Hematopoietic multipotent progenitor cell treated with erythropoietin and hydrocortisone succinate and interleukin-3 and kit ligand, for 17 days (in vitro differentiated cells): ENCODE results near the gene ZMAT3.

Experiments used
- DNase-seq: peaks from one replicate; pipeline ENCODE4 v3.0.0-alpha.2; 2015; ENCODE audit warnings: low spot score

Gene ZMAT3

GRCh38 chr3:179021119-179021903, 50.3 kb downstream of the ZMAT3 start:
- no peak for DNase-seq

DNA sequence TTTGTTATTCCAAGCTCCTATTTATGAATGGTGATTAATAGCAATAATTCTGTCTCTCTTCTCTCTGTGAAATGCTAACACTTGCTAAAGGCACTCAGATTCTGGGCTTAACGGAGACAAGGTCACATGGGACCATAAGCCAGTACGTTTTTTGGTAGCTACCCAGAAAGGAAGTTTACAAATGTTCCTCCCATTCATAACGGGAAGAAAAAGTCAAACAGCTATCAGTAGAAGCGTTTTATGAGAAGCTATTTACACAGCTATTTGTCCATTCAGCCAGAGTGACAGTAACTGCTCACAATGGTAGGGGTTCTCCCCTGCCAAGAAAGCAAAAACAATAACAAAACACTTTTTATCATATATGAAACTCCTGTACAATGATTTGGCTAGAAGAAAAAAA, 51.5 kb downstream of the ZMAT3 start:
- DNase-seq, result no peak

- DNase-seq, result no peak
These were observed 52.8 kb downstream of the ZMAT3 start for GRCh38 chr3:179018808-179019207.

GRCh38 chr3:179016979-179017670, 54.5 kb downstream of the ZMAT3 start:
- DNase-seq, result no peak

DNA sequence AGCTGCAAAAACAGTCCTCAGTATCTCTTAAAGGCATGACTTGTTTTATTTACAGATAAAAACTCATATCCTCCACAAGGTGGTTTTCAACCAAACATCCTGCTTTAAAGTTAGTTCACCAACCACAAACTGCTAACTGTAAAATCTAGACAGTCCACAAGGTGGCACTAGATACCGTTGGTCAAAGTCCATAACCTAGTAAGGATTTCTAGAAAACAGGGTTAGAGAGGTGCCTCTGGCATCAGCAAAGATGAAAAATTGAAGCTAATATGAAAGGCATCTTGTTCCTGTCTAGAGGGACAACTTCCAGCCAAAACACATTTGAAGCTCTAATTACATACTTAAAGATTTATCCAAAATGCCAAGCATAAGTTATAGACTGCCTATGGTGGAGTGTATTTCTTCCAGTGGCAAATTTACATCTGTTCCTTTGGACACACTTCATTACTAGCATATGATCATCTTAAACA, 56.0 kb downstream of the ZMAT3 start:
- peak; percentile 85 for DNase-seq

- no peak for DNase-seq
These were observed 65.9 kb downstream of the ZMAT3 start for GRCh38 chr3:179005706-179006105.

GRCh38 chr3:179005213-179005612, 66.4 kb downstream of the ZMAT3 start:
- DNase-seq, result no peak

DNA sequence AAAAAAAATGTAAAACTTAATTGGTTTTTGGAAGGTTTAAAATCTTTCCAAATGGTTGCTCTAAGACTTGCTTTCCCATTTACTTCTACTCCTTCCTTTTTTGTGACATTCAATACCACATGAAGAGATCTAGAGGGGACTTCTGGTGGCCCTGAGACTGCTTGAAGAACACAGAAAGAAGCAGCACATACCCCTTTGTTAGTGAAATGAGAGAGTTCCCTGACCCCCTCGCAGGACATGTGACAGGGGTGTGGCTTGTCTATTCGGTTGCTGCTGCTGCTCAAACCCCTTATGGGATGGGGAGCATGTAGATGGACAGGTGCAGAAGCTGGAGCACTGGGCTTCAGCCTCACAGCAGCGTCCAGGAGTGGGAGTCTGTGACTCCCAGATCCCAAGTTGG, 71.0 kb downstream of the ZMAT3 start:
- DNase-seq, result no peak

- no peak for DNase-seq
These were observed 71.5 kb downstream of the ZMAT3 start for GRCh38 chr3:179000144-179000543.

DNA sequence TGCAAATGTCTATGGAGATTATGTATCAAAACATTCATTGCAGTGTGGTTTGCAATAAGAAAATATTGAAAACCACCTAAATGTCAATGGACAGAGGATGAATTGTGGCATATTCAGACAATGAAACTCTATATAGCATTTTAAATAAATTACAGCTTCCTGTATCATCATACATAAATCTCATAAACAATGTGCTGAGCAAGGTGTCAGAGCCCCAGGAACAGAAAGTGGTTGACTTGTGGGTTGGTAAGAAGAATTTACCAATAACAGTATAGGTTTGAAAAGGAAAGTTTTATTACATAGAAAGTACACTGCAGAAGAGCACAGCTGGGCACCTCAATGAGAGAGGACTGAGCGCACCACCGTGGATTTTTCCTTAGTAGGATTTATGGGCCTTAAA, 75.2 kb downstream of the ZMAT3 start:
- DNase-seq, result no peak

- no peak for DNase-seq
These were observed 81.3 kb downstream of the ZMAT3 start for GRCh38 chr3:178990293-178990692.

- DNase-seq, result no peak
These were observed 81.8 kb downstream of the ZMAT3 start for GRCh38 chr3:178989821-178990220.

- no peak for DNase-seq
These were observed 83.9 kb downstream of the ZMAT3 start for GRCh38 chr3:178987745-178988144.

DNA sequence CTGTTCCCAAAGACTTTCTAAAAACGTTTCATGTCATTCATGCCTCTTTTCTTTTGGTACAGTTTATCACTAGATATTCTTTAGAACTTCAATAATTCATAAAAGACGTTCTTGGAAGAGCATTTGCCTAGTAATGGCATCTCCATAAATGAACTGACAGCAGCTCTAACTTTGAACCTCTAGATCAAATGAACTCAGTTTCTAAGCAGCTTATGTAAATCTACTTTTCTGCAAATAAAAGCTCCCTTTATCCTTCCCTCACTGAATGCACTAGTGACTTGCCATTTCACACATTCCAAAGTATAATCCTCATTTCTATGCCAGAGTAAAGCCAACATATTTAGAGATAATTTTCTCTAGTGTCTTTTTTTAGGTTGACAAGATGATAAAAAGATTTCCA, 85.2 kb downstream of the ZMAT3 start:
- DNase-seq, result no peak

- no peak for DNase-seq
These were observed 89.5 kb downstream of the ZMAT3 start for GRCh38 chr3:178982137-178982536.

DNA sequence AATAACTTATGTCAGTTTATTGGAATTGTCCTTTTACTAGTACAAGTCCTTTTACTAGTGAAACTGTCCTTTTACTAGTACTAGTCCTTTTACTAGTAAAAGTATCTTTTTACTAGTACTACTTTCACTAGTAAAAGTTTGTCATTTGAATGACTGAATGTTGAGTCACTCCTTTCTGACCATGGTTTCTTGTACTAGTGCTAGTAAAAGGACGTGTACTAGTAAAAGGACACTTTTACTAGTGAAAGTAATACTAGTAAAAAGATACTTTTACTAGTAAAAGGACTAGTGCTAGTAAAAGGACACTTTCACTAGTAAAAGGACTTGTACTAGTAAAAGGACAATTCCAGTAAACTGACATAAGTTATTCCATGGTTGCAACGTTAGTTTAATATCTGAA, 96.3 kb downstream of the ZMAT3 start:
- DNase-seq, result no peak

- no peak for DNase-seq
These were observed 100.0 kb downstream of the ZMAT3 start for GRCh38 chr3:178971614-178972013.

- no peak for DNase-seq
These were observed 102.5 kb downstream of the ZMAT3 start for GRCh38 chr3:178969004-178969700.
